Mucosa of descending colon (tissue), 3 donors: Measurements from ENCODE around the gene FBXL12. TPM values are rescaled to one million over a fixed set of nuclear protein-coding genes. Genes with fewer than 3 reads are reported as not detected.
A peak's percentile ranks its signal among the peaks of the same experiment; 100 is the strongest.

ENCODE experiments used
- ATAC-seq: fragments of 200-7000 bp; cut with Tn5 transposase; one replicate; pipeline ENCODE4 v1.9.1; 2020; ENCODE audit warnings: mild to moderate bottlenecking, moderate library complexity
- DNase-seq, 3 donors: peaks; one replicate each; pipeline ENCODE4 v3.0.0-alpha.2; 2020
- H3K36me3 ChIP-seq: fragments of 200-600 bp; one replicate; pipeline ENCODE4 v1.8.0; 2021; ENCODE audit warnings: low read depth, mild to moderate bottlenecking
- H3K4me1 ChIP-seq: fragments of 200-600 bp; one replicate; pipeline ENCODE4 v1.8.0; 2021; ENCODE audit warnings: low read depth, mild to moderate bottlenecking
- H3K4me3 ChIP-seq: fragments of 200-600 bp; one replicate; pipeline ENCODE4 v1.8.0; 2021; ENCODE audit warnings: mild to moderate bottlenecking
- H3K9me3 ChIP-seq: fragments of 200-600 bp; one replicate; pipeline ENCODE4 v1.8.0; 2021; ENCODE audit warnings: mild to moderate bottlenecking
- CTCF ChIP-seq: fragments of 200-600 bp; IDR thresholded peaks from one replicate; pipeline ENCODE4 v1.8.0; 2022; ENCODE audit warnings: antibody characterized with exemption, mild to moderate bottlenecking
- intact Hi-C, 2 donors: fragments of 100-400 bp; cut with DNase I in 1 of 2; cut with micrococcal nuclease in 1 of 2; formaldehyde crosslinking; loops; one replicate each; pipeline versions ENCODE4 v1.11.0 to v1.11.1; 2022; cut with DNase I, micrococcal nuclease
- total RNA-seq, 3 donors: library from RNA; stranded (reverse); fragmentation: NEBNext Ultra II Directional in 2 of 3; extraction: Animal tissue kit (Norgen Biotek cat#: 25700) in 2 of 3; gene quantifications; one replicate each; pipeline versions ENCODE4 v1.2.1 to v1.2.4, GENCODE V29; 2021 to 2023
- donor health status: DM: no; HTN: no; CAD: no; lungs with moderate emphysema.
- donor health status: DM: no; HTN: no; CAD: no.
- donor health status: DM: no; HTN: yes; CAD: no.

Gene FBXL12
- total RNA-seq, 3 donors from 2014 or later, result 25.7 to 36.1 (median 31.3) TPM

- ATAC-seq (peak; percentile 99), DNase-seq (peak; percentile 96)
- Histone ChIP-seq H3K9me3 (peaks cover 6% of the 10 kb centered on the region), H3K36me3 (no peaks in the 10 kb centered on the region), H3K4me3 (peak within 1 kb of the TSS; percentile 33), H3K4me1 (peaks cover 14% of the 10 kb centered on the region)
- intact Hi-C loops, result loop anchor here in 1 of 2 donors (2.0 kb wide), 1 partner anchor 16 kb away; no protein-coding TSS in a partner anchor
- TF ChIP-seq CTCF, result no peak
Observed at GRCh38 chr19:9768175-9769112, 50.4 kb downstream of the FBXL12 start, which contains the start of gene ZNF846. Gene ZNF846 (minus strand): TSS chr19:9768738. CDS start chr19:9764950, 3,788 bp downstream.

Other genes with a start within 250 kb of the FBXL12 start
- 10 to 100 TPM; 17.0 to 26.3 (median 22.2) TPM for gene ZNF121, start 234.6 kb downstream of the FBXL12 start, total RNA-seq
- 10 to 100 TPM; 22.6 to 42.2 (median 31.9) TPM for gene ZNF561, start 197.8 kb downstream of the FBXL12 start, total RNA-seq
- 10 to 100 TPM; 27.9 to 49.4 (median 41.5) TPM for gene ZNF562, start 144.0 kb downstream of the FBXL12 start, total RNA-seq
- 10 to 100 TPM; 13.4 to 22.1 (median 20.2) TPM for gene ZNF846, start 50.3 kb downstream of the FBXL12 start, total RNA-seq
- 100 to 1,000 TPM; 244 to 293 (median 271) TPM for gene UBL5, start 8.8 kb upstream of the FBXL12 start, total RNA-seq
- 10 to 100 TPM; 44.5 to 64.2 (median 52.5) TPM for gene PIN1, start 16.2 kb upstream of the FBXL12 start, total RNA-seq
- gene OLFM2, start 117.4 kb upstream of the FBXL12 start, total RNA-seq, result 1 to 10 TPM; 1.4 to 5.7 (median 1.9) TPM
- gene COL5A3, start 191.4 kb upstream of the FBXL12 start, total RNA-seq, result 1 to 10 TPM; 1.9 to 7.2 (median 5.5) TPM
- gene RDH8, start 194.4 kb upstream of the FBXL12 start, total RNA-seq, result not detected